HG02973 (cell line): ENCODE data around the gene GPC2.
"Not testable (repeated sequence)": the region's sequence is repeated elsewhere in the genome, so short reads cannot be mapped to it uniquely, and the experiment has no call there.

Source experiments
- ATAC-seq: cut with Tn5 transposase; IDR thresholded peaks from one replicate; pipeline ENCODE4 v1.9.1; 2021; ENCODE audit warnings: moderate library complexity; ENCODE audit not compliant: unreplicated experiment

Gene GPC2

GRCh38 chr7:100153708-100154535 is 23.3 kb downstream of the GPC2 start:
- ATAC-seq: no peak

GRCh38 chr7:100152937-100153666 is 24.1 kb downstream of the GPC2 start:
- ATAC-seq: no peak

DNA sequence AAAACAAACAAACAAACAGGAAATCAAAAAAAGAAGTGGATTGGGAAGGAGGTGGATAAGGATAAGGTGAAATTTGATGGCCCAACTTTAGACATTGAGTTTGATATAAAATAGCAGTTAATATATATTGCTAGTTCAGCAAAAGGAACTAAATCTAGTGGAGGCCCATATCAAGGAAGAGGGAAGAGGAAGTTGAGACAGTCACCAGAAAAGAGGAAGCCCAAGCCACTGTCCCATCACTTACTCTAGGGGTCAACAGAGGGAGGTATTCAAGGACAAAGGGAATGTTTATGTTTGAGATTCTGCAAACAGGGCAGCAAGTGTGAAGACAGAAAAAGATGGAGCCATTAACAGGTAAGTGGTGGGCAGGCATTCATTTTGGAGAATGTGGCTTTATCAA is 24.8 kb downstream of the GPC2 start:
- ATAC-seq: no peak

GRCh38 chr7:100148559-100149328 is 28.4 kb downstream of the GPC2 start, which contains the start of gene LAMTOR4:
Gene LAMTOR4, plus strand, starts transcription at chr7:100148918. Its CDS starts 55 bp downstream, at chr7:100148973.
- peak; percentile 98 for ATAC-seq

GRCh38 chr7:100148225-100148558 is 29.0 kb downstream of the GPC2 start:
- ATAC-seq: no peak

DNA sequence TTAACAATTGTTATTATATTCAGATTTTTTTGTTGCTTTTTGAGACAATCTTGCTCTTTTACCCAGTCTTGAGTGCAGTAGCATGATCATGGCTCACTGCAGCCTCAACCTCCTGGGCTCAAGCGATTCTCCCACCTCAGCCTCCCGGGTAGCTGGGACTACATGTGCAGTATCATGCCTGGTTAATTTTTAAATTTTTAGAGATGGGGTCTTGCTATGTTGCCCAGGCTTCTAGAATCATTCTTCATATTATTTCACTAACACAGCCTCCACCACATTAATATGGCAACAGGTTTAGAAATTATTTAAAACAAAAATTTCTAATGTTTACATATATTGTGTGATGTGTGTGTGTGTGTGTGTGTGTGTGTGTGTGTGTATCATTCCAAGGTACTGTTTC is 29.9 kb downstream of the GPC2 start:
- no peak for ATAC-seq

DNA sequence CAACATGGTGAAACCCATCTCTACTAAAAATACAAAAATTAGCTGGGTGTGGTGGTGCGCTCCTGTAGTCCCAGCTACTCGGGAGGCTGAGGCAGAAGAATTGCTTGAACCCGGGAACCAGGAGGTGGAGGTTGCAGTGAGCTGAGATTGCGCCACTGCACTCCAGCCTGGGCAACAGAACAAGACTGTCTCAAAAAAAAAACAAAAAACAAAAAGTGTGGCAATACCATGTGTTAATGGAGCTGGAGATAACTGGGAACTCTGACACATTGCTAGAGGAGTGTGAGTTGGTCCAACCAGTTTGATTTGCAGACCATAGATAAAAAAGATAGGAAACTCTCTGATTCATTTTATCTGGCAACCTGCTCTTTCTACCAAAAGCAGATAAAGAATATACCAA is 30.8 kb downstream of the GPC2 start:
- not testable (repeated sequence) for ATAC-seq

- ATAC-seq: no peak
These were observed 34.7 kb downstream of the GPC2 start for GRCh38 chr7:100142461-100142860.

DNA sequence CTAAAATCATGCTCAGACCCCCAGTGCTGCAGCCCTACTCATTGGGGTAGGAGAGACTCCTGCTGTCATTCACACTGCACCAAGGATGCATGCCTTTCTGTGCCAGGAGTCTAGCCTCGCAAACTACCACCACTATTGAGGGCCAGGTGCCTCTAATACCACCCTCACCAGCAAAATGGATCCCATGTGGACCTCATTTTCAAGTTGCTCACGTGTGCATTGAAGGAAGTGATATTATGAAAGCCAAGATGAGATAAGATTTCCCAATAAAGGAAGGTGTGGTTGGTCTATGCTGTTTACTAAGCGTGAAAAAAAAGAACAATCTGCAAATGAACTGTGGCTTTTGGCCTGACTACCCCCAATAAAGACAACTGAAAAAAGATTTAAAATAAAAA is 35.6 kb downstream of the GPC2 start:
- no peak for ATAC-seq

DNA sequence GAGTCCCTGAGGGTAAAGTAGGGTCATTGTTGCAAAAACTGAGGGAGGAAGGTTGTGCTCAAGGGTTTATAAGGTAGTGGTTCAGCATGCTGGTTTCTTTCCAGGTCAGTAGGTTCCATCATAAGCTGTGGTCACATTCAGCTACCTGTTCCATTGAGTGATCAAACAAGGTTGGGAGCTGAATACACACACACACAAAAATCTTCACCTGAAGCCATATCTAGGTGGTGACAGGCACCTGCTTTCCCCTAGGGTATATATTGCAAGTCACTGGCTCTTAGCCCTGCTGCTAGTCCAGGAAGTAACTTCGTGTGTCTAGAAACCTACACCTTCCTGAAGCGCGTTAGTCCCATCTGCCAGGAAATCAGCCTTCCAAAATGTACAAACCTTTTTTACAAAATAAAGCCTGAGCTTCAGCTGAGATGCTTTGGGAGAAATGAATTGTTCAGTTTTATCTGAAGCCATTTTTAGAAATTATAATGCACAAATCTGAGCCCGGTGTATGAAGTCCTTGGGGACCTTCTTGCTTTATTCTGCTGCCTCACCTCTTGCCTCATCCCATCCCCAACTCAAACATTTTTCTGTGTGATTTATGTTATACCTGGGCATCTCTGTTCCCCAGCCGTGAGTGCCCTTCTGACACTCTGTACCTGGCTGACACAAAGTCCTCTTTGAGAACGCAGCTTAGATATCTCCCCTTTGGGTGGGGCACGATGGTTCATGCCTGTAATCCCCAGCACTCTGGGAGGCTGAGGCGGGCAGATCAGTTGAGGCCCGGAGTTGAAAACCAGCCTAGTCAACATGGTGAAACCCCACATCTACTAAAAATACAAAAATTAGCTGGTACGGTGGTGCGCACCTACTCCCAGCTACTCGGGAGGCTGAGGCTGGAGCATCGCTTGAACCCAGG is 39.1 kb downstream of the GPC2 start:
- ATAC-seq: no peak

GRCh38 chr7:100132697-100133151 is 44.5 kb downstream of the GPC2 start:
- ATAC-seq: no peak

DNA sequence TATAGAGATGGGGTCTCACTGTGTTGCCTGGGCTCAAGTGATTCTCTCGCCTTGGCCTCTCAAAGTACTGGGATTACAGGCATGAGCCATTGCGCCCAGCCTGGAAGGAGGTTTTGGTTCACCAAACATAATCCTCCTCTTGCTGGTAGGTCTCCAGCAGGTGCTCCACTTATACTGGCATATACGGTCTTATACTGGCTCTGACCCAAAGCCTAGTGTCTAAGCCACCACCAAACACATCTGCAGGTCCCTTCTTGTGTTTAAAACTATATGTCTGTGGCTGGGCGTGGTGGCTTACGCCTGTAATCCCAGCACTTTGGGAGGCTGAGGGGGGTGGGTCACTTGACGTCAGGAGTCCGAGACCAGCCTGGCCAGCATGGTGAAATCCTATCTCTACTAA is 45.1 kb downstream of the GPC2 start:
- no peak for ATAC-seq

DNA sequence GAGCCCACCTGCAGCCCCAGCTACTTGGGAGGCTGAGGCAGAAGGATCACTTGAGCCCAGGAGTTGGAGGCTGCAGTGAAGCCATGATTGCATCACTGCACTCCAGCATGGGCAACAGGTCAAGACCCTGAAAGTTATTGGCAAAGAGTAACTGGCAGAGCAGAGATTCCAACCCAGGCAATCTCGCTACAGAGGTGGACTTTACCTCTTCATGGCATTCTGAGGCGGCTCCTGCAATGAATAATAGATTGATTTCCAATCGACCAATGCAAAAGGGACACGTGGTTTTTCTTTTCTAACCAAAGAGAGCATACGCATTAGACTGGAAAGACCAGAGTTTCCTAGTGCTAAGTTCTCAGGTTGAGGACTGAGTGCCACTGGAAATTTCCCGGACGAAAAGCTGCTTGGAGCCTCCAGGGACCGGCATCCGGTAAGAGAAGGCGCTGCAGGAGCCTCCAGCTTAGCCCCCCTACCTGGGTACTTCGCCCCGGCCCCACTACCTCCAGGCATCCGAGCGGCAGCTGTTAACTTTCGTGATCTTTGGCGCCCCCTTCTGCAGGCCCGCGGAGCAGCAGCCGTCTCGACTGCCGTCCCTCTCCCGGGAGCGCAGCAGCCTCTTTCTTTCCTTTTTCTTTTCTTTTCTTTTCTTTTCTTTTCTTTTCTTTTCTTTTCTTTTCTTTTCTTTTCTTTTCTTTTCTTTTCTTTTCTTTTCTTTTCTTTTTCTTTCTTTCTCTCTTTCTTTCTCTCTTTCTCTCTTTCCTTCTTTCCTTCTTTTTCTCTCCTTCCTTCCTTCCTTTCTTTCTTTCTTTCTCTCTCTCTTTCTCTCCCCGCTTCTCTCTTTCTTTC is 46.4 kb downstream of the GPC2 start:
- ATAC-seq: no peak

DNA sequence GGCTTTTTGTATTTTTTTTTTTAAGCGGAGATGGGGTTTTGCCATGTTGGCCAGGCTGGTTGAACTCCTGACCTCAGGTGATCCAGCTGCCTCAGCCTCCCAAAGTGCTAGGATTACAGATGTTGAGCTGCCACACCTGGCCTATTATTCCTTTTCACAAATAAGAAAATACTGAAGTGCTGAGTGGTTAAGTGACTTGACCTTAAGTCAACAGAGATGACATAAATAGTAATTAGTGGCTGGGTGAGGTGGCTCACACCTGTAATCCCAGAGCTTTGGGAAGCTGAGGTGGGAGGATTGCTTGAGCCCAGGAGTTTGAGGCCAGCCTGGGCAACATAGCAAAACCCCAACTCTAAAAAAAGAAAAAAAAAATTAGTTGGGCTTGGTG is 47.0 kb downstream of the GPC2 start:
- not testable (repeated sequence) for ATAC-seq

DNA sequence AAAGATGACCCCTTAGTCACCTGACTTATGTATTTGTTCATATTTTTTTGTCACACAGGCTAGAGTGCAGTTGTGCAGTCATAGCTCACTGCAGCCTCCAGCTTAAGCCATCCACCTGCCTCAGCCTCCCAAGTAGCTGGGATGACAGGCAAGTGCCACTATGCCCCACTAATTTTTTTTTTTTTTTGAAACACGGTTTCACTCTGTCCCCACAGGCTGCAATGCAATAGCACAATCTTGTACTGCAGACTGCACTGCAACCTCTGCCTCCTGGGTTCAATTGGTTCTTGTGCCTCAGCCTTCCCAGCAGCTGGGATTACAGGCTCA is 48.6 kb downstream of the GPC2 start:
- no peak for ATAC-seq

GRCh38 chr7:100127866-100128636 is 49.1 kb downstream of the GPC2 start:
- ATAC-seq: no peak

GRCh38 chr7:100126931-100127865 is 50.0 kb downstream of the GPC2 start, which contains the start of gene MBLAC1:
Gene MBLAC1, plus strand, starts transcription at chr7:100126967. Its CDS starts 429 bp downstream, at chr7:100127396.
- peak; percentile 55 for ATAC-seq
